A673 (cell line): Measurements from ENCODE around the gene LCE1B.

Experiments
- EZH2 ChIP-seq: fragments of 200-600 bp; sonication (generic); IDR thresholded peaks from 2 replicates; pipeline ENCODE4 v1.6.1; 2017; ENCODE audit warnings: borderline replicate concordance, low read depth, mild to moderate bottlenecking, mixed read lengths, antibody characterized with exemption, low read length; ENCODE audit not compliant: poor library complexity, severe bottlenecking
- TF ChIP-seq, protein P1 (sequence below): fragments of 300-800, 200-600 bp; sonication (generic); conservative IDR thresholded peaks from 2 replicates; pipeline ENCODE4 v1.5.1; 2017; ENCODE audit warnings: low read depth, mild to moderate bottlenecking, antibody characterized with exemption, low read length, moderate library complexity, mixed read lengths

DNA sequence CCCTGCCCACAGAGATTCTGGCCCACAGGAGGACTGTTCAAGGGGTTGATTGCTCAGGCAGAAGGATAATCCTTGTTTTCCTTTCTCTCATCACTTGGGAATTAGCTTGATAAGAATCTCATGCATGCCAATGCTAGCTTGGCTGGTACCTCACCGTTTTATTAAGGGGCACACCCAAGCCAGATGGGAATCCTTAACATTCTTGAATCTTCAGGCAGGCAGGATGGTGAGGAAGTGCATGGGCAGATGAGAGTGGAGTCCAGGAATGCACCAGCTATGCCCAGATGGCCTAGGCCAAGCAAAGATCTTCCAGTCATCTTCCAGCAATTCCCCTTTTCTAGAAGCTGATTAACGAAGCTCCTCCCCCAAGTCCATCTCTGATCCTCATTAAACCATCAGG lies 43.9 kb downstream of the LCE1B start:
- no peak for TF ChIP-seq EZH2
- TF ChIP-seq, protein P1, sequence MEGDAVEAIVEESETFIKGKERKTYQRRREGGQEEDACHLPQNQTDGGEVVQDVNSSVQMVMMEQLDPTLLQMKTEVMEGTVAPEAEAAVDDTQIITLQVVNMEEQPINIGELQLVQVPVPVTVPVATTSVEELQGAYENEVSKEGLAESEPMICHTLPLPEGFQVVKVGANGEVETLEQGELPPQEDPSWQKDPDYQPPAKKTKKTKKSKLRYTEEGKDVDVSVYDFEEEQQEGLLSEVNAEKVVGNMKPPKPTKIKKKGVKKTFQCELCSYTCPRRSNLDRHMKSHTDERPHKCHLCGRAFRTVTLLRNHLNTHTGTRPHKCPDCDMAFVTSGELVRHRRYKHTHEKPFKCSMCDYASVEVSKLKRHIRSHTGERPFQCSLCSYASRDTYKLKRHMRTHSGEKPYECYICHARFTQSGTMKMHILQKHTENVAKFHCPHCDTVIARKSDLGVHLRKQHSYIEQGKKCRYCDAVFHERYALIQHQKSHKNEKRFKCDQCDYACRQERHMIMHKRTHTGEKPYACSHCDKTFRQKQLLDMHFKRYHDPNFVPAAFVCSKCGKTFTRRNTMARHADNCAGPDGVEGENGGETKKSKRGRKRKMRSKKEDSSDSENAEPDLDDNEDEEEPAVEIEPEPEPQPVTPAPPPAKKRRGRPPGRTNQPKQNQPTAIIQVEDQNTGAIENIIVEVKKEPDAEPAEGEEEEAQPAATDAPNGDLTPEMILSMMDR, result no peak
